Skin of body (tissue), 2 donors: ENCODE data around the gene ATP6V1F. TPM values are rescaled to one million over a fixed set of nuclear protein-coding genes. Genes with fewer than 3 reads are reported as not detected.

Experiments used
- DNase-seq: peaks from one replicate; lab custom pipeline; 2025; lab: John Stamatoyannopoulos, UW
- total RNA-seq: library from RNA; depleted of rRNA; stranded (reverse); fragments of >200 nt; gene quantifications from one replicate; pipeline ENCODE4 v1.2.3, GENCODE V29; 2014

ATP6V1F gene
- total RNA-seq, 1 donor from 2014 or later = 48.0 TPM

DNA sequence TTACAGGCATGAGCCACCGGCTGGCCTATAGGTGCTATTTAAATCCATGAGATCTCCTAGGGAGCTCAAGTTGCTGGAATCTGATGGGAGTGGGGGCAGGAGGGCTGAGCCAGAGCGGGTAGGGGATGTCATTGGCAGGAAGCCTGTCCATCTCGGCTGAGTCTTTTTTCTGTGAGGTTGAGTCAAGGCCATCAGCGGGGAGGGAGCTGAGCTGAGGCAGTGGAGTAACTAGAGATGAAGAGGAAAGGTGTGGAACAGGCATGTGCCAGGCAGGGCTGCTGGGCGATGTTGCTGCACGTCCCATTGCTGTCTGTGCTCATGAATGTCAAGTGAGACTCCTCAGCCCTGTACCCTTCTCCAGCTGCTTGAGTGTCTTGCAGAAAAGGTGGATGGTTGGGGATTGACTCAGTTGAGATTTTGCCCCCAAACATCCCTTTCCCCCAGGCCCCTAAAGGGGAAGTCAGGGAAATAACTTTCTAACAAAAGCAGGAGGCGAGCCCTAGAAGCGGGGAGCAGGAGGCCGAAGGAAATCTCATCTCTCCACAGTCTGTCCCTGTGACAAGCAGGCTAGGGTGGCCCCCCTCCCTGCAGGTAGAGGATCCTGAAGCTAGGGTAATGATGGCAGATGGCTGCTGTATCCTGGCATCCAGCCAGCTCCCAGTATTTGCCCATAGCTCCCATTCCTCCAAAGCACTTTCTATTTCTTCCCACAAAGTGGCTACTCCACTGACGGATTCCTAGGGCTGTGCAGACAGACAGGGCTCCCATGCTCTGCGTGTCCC is 5.4 kb downstream of the ATP6V1F start:
- peak; percentile 14 for DNase-seq

GRCh38 chr7:128868624-128869137 is 6.0 kb downstream of the ATP6V1F start:
- DNase-seq = peak; percentile 4

GRCh38 chr7:128869138-128869943 is 6.7 kb downstream of the ATP6V1F start:
- DNase-seq = peak; percentile 16

DNA sequence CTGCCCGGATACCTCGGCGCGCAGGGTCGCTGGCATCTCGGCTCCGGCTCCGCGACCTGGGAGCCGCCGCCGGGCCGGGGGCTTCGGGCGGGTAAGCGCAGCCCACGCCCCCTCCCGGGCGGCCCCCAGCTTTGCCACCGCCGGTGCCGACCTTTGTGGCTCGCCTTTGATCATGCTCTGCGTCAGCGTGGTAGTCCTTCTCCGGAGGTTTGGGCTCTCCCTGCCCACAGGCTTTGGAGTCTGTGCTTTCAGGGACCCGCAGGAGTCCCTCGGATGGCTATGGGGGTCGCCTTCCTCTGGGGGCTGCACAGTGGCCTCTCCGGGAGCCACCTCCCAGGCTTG is 7.3 kb downstream of the ATP6V1F start:
- DNase-seq = no peak

DNA sequence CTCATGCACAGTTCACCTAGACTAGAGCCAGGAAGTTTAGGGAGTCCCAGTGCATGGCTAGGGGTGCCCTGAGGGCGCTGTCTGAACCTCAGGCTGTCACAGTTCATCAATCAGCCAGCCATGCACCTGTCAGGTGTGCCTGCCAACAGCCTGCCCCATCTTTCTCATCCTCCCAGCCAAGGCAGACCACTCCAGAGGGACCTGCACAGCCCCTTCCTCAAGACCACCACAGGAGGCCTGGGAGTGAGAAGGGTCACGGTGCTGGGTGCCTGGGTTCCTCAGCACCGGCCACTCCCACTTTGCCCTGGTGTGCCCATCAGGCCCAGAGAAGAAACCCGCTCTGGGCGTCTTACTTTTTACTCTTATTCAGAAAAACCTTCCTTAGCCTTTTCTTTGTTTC is 8.4 kb downstream of the ATP6V1F start:
- no peak for DNase-seq

DNA sequence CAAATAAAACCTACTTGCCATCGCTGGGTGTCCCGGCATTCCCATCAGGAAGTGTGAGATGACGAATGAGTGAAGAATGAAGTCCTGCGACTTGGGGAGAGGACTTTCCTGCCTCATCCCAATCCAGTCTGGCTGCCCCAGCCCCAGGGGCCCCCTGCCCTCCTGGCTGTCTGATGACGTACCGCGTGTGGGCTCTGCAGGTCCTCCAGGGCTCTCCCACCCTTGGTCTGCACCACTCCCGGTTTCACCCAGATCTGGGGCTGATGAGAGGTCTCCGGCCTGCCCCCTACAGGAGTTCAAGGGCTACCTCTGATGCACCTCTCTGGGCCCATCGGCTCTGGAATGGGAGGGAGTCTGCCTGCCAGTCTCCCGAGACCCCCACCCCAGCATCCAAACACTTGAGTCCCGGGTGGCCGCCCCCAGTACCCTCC is 9.8 kb downstream of the ATP6V1F start:
- DNase-seq = no peak

GRCh38 chr7:128873234-128873633 is 10.6 kb downstream of the ATP6V1F start:
- DNase-seq = no peak

- DNase-seq = no peak
Measured at GRCh38 chr7:128874140-128875031, 11.7 kb downstream of the ATP6V1F start.

- no peak for DNase-seq
Measured at GRCh38 chr7:128875523-128875948, 12.9 kb downstream of the ATP6V1F start.

DNA sequence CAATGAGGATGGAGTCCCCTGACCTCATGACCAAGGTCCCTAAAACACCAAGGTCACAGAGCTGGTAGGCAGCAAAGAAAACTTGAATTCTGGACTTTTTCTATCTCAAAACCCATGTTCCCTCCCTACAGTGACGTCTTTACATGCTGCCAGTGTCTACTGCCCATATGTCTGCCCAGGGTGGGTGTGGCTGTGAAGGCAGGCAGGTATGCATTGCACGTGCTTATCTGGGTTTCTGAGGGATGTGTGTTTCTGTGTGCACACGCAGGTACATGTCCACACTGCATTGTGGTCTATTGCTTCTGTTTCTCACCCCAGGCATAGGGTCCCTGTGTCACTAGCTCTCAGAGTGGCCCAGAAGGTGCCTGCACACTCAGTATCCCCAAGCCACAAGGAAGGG is 13.5 kb downstream of the ATP6V1F start:
- DNase-seq = no peak

GRCh38 chr7:128876586-128876977 is 13.9 kb downstream of the ATP6V1F start:
- DNase-seq = no peak

GRCh38 chr7:128876978-128877755 is 14.5 kb downstream of the ATP6V1F start:
- DNase-seq = no peak

GRCh38 chr7:128877756-128878120 is 15.1 kb downstream of the ATP6V1F start:
- DNase-seq = no peak

DNA sequence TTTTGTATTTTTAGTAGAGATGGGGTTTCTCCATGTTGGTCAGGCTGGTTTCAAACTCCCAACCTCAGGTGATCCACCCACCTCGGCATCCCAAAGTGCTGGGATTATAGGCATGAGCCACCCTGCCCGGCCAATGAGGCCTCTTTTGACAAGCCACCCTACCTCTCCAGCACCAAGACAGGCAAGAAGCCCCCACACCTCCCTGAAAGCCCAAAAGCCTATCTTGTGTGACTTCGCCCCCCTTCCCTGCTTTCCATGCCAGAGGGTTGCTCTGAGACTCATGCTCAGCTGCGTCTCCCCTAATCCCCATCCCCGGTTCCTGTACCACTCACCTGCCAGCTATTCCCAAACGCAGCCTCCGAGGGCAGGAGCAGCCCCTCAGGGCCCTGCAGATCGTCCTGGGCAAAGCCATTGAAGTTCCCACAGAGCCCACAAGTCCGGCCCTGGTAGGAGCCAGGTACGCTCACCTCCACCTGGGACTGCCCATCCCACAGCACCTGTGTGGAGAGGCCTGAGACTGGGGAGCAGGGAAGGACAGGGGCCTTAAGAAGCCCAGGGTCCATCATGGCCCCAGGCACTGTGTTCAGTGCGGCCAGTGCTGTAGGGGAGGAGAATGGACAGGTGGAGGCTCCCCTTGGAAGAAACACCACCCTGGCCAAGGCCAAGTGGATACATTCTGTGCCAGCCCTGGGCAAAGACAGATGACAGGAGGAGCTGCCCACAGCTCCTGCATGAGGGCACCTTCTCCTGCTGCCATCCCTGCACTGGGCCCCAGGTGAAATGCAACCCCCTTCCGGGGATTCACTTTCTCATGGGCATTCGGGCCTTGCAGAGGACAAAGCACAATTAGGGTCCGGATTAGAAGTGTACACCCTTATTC is 15.8 kb downstream of the ATP6V1F start:
- DNase-seq = no peak

GRCh38 chr7:128879461-128879938 is 16.8 kb downstream of the ATP6V1F start:
- no peak for DNase-seq

DNA sequence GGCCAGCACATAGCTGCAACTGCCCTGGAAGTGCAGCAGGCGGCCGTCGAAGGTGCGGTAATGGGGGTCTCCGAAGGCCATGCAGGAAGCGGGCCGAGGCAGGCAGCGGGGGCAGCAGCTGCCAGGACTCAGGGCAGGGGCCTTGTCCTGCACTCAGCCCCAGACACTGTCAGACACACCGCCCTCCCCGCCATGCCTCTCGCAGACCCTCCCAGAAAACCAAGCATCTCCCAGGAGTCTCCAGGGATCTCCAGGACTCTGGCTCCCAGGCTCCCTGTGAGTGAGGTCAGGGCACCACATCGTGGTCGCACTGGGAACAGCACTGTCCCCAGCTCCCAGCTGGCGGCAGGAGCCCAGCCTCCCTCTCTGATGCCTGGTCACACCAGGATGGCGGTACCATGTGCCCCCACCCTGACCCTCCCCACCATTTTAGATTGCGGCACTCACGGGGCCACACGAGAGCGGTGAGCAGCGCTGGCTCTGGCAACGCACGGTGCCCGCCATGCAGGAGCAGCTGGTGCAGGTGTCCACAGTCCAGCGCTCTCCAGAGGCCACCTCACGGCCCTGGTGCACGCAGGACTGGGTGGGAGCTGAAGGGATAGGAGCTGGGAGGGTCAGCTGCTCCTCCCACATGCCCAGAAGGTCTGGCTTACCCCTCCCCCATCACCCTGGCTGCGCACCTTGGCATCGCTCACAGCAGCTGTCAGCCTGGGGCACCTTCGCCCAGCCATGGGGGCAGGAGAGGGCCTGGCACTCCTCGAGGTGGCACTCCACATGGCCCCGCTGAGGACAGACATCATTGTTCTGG is 17.5 kb downstream of the ATP6V1F start:
- peak; percentile 11 for DNase-seq

DNA sequence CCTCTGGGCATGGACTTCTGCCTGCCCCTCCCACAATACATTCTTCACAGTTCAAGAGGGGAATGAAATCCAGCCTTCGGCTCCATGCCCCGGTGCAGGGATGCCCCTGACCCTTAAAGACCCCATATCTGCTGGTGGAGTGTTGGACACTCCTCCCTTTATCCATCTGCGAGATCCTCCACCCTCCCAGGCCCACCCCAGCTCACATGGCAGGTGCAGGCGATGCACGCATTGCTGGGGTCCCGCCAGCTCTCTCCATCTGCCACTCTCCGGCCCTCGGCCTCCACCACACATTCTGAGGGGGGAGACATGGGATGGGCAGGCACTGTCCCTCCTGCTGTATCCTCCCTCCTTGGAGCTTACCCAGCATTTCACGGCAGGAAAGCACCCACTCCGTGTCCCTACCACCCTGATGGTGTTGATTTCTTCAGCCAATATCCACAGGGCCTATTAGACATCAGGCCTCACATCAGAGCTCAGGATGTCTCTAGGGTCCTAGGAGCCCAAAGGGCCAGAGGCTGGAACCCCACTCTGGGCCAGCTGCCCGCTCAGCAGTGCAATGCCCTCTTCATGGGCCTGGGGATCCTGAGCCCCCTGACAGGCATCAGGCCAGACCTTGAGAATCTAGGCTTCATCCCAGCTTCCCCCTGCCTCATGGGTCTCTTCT is 18.3 kb downstream of the ATP6V1F start:
- no peak for DNase-seq

DNA sequence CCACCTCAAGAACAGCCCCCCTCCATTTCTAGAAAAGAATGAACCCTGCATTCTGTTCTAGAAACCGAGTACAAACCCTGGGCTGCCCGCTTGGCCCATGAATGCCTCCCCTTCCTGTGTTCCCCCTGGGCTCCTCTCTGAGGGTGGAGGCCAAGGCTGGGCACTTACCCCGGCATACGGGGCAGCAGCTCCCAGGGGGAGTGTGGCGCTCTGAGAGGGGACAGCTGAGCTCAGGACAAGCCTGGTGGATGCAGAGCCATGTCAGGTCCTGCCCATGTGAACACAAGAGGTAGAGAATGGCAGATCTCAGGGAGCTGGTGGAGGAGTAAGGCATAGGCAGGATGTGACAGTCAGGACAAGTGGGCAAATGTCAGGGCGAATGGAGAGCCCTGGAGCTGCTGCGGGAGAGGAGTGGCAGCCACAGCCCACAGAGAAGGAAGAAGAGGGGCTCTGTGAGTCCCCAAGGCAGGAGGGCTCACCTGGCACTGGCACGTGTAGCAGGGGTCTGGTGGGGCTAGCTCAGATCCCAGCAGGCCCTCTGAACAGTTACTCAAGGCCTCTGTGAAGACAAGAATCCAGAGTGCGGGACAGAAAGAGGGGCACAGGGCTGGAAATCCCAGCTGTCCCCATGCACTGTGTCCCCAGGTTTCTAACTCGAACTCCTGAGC is 18.9 kb downstream of the ATP6V1F start:
- no peak for DNase-seq
